OCI-LY7 (cell line): ENCODE data around the gene WDR19. TPM values are rescaled to one million over a fixed set of nuclear protein-coding genes. Genes with fewer than 3 reads are reported as not detected.

Experiments
- BruUV-seq: library from RNA; stranded (reverse); fragments of 400-500 nt; replicated peaks from 2 replicates; lab custom pipeline; 2021; lab: Mats Ljungman, UMichigan
- CTCF ChIA-PET: fragments of 300-600 bp; sonication (Branson Sonifier 250); formaldehyde crosslinking; loops from one replicate; lab custom pipeline; 2022; ENCODE audit warnings: antibody characterized with exemption; ENCODE audit not compliant: unreplicated experiment; lab: Charles Lee
- POLR2A ChIA-PET: fragments of 300-600 bp; sonication (Branson Sonifier 250); formaldehyde crosslinking; loops from one replicate; lab custom pipeline; 2022; ENCODE audit warnings: antibody characterized with exemption; lab: Charles Lee
- DNase-seq: peaks from one replicate; pipeline ENCODE4 v3.0.0-alpha.2; 2015; ENCODE audit warnings: low spot score
- H2AFZ ChIP-seq: fragments of 200-600 bp; sonication (generic), shearing (Covaris generic); 2 replicates; pipeline ENCODE4 v1.6.1; 2014; ENCODE audit warnings: mild to moderate bottlenecking, antibody characterized with exemption, low read length, moderate library complexity
- H3K27ac ChIP-seq: fragments of 200-600 bp; sonication (generic); 2 replicates; pipeline ENCODE4 v1.5.1; 2014; ENCODE audit warnings: mixed run types, low read depth, mild to moderate bottlenecking, moderate library complexity, low read length, inconsistent platforms; ENCODE audit not compliant: poor library complexity, severe bottlenecking
- H3K36me3 ChIP-seq: fragments of 200-600 bp; sonication (generic); 2 replicates; pipeline ENCODE4 v1.6.1; 2014; ENCODE audit warnings: mild to moderate bottlenecking, antibody characterized with exemption, low read length, moderate library complexity, mixed read lengths; ENCODE audit not compliant: insufficient read depth
- H3K4me1 ChIP-seq: fragments of 200-600 bp; sonication (generic); 2 replicates; pipeline ENCODE4 v1.5.1; 2014; ENCODE audit warnings: mild to moderate bottlenecking, low read length; ENCODE audit not compliant: insufficient read depth, poor library complexity, severe bottlenecking
- H3K4me2 ChIP-seq: fragments of 200-600 bp; sonication (generic); 2 replicates; pipeline ENCODE4 v1.6.1; 2014; ENCODE audit warnings: mild to moderate bottlenecking, low read length
- H3K4me3 ChIP-seq: fragments of 200-600 bp; sonication (generic); 2 replicates; pipeline ENCODE4 v1.5.1; 2014; ENCODE audit warnings: mild to moderate bottlenecking, low read depth, low read length; ENCODE audit not compliant: poor library complexity, severe bottlenecking
- H3K79me2 ChIP-seq: fragments of 200-600 bp; sonication (generic); 2 replicates; pipeline ENCODE4 v1.6.1; 2016; ENCODE audit warnings: low read depth, mild to moderate bottlenecking, low read length, moderate library complexity, mixed read lengths; ENCODE audit not compliant: insufficient read depth
- H3K9me2 ChIP-seq: fragments of 200-600 bp; sonication (generic); 2 replicates; pipeline ENCODE4 v1.6.1; 2016; ENCODE audit warnings: mild to moderate bottlenecking, low read length, mixed read lengths; ENCODE audit not compliant: insufficient read depth
- H3K9me3 ChIP-seq: fragments of 200-600 bp; sonication (generic); 2 replicates; pipeline ENCODE4 v1.6.1; 2014; ENCODE audit warnings: mild to moderate bottlenecking, mixed run types, low read length, mixed read lengths
- H4K20me1 ChIP-seq: fragments of 200-600 bp; sonication (generic); 2 replicates; pipeline ENCODE4 v1.6.1; 2014; ENCODE audit warnings: mild to moderate bottlenecking, antibody characterized with exemption, low read length, moderate library complexity, mixed read lengths; ENCODE audit not compliant: insufficient read depth
- CTCF ChIP-seq: fragments of 200-600 bp; sonication (generic); conservative IDR thresholded peaks from 2 replicates; pipeline ENCODE4 v1.5.1; 2014; ENCODE audit warnings: mild to moderate bottlenecking, antibody characterized with exemption, low read length, moderate library complexity, mixed read lengths
- EZH2phosphoT487 ChIP-seq: fragments of 200-600 bp; sonication (generic); IDR thresholded peaks from 2 replicates; pipeline ENCODE4 v1.6.1; 2018; ENCODE audit warnings: low read depth, borderline replicate concordance, mild to moderate bottlenecking, mixed run types, antibody characterized with exemption, low read length, moderate library complexity, mixed read lengths
- intact Hi-C: fragments of 100-400 bp; cut with micrococcal nuclease; formaldehyde crosslinking; loops from one replicate; pipeline ENCODE4 v1.10.0; 2022; ENCODE audit not compliant: unreplicated experiment
- total RNA-seq, 2 experiments: library from RNA; depleted of rRNA in 1 of 2; stranded (reverse); fragments of >200 nt in 1 of 2; shearing (Covaris generic) in 1 of 2; gene quantifications; 2 replicates each; pipeline ENCODE4 v1.2.3, GENCODE V29; 2014 to 2022

The WDR19 gene
- total RNA-seq, 2 experiments from 2014 or later = 41.2 to 47.5 TPM

GRCh38 chr4:39154009-39154408 lies 28.3 kb upstream of the WDR19 start:
- no TSS peak for BruUV-seq
- Histone ChIP-seq H2AFZ (no peak overlapping the region), H3K9me3 (peaks cover 4% of the 10 kb centered on the region; the same call in 1 of the 2 replicates), H3K4me1 (peaks cover 17% of the 10 kb centered on the region), H3K4me2 (no peak overlapping the region), H3K27ac (no peak overlapping the region), H3K79me2 (no peaks in the 10 kb centered on the region), H4K20me1 (no peaks in the 10 kb centered on the region), H3K36me3 (no peaks in the 10 kb centered on the region; the same call in 1 of the 2 replicates), H3K9me2 (no peaks in the 10 kb centered on the region), H3K4me3 (no peak overlapping the region)
- DNase-seq = no peak
- intact Hi-C loops = no loop called here
- ChIA-PET POLR2A (interaction anchor here (1.9 to 2.8 kb wide), 2 partner anchors 10 to 12 kb away, joined by 15 to 16 read pairs; no protein-coding TSS in a partner anchor), CTCF (no interaction called here)
- TF ChIP-seq EZH2phosphoT487 = no peak
- TF ChIP-seq CTCF = no peak

- Histone ChIP-seq H4K20me1 (no peaks in the 10 kb centered on the region), H3K4me2 (no peak overlapping the region), H3K27ac (no peak overlapping the region), H3K9me3 (peaks cover 5% of the 10 kb centered on the region; the same call in 1 of the 2 replicates), H3K79me2 (no peaks in the 10 kb centered on the region), H3K4me3 (no peak overlapping the region), H3K9me2 (no peaks in the 10 kb centered on the region), H2AFZ (peak overlapping the region; percentile 2; the same call in 1 of the 2 replicates), H3K4me1 (peaks cover 6% of the 10 kb centered on the region), H3K36me3 (no peaks in the 10 kb centered on the region; the same call in 1 of the 2 replicates)
- TF ChIP-seq CTCF (no peak), EZH2phosphoT487 (no peak)
- no peak for DNase-seq
- no TSS peak for BruUV-seq
- POLR2A ChIA-PET = interaction anchor here (1.3 to 1.6 kb wide), 2 partner anchors 9 to 12 kb away, joined by 5 to 8 read pairs; no protein-coding TSS in a partner anchor
- intact Hi-C loops = no loop called here
- CTCF ChIA-PET = no interaction called here
Observed at GRCh38 chr4:39157520-39157919, 24.8 kb upstream of the WDR19 start.

GRCh38 chr4:39166177-39166576 lies 16.2 kb upstream of the WDR19 start:
- Histone ChIP-seq H2AFZ (peak overlapping the region; percentile 60; the same call in 1 of the 2 replicates), H3K79me2 (no peaks in the 10 kb centered on the region), H4K20me1 (no peaks in the 10 kb centered on the region), H3K9me2 (no peaks in the 10 kb centered on the region), H3K4me1 (peaks cover 71% of the 10 kb centered on the region), H3K4me3 (peak overlapping the region; percentile 48), H3K36me3 (peaks cover 4% of the 10 kb centered on the region; the same call in 1 of the 2 replicates), H3K9me3 (peaks cover 24% of the 10 kb centered on the region; the same call in 1 of the 2 replicates), H3K4me2 (peak overlapping the region; percentile 77), H3K27ac (peak overlapping the region; percentile 98)
- peak; percentile 86 for DNase-seq
- CTCF ChIA-PET = interaction anchor here (1.5 kb wide), 1 partner anchor 15 kb away, joined by 5 read pairs; no protein-coding TSS in a partner anchor
- TF ChIP-seq CTCF (no peak), EZH2phosphoT487 (no peak)
- BruUV-seq = no TSS peak
- intact Hi-C loops = loop anchor here (1.0 to 10.0 kb wide), 6 partner anchors 16 to 1829 kb away; partner anchors contain the start of genes TMEM156 and WDR19
- POLR2A ChIA-PET = interaction anchor here (0.5 to 5.3 kb wide), 29 partner anchors 9 to 779 kb away, joined by 3 to 69 read pairs (median 5); partner anchors contain the start of genes LIAS and WDR19
